Measurements from ENCODE around the gene ESRRA.

DNA sequence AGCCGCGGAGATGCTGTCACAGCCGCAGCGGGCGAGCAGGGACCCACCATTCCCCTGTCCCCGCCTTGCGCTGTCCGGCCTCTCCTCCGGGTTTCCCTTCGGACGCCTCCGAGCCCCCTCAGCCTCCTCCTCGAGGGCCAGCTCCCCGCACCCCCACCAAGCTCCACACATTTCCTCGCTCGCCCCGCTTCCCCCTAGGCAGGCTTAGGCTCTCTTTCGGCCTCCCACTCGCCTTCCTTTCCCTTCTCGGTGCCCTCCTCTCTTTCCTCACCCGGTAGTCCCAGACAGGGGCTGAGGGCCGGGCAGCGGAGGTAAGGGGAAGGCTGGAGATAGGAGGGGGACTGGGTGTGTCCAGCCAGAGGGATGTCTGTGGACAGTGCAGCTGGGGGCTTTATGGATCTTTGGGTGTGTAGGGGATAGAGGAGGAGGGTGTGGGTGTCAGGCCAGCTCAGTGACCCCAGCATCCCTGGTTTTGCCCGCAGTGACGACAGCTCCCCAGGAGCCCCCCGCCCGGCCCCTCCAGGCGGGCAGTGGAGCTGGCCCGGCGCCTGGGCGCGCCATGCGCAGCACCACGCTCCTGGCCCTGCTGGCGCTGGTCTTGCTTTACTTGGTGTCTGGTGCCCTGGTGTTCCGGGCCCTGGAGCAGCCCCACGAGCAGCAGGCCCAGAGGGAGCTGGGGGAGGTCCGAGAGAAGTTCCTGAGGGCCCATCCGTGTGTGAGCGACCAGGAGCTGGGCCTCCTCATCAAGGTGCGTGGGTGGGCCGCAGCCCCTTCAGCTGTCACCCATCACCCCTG lies 12.7 kb upstream of the ESRRA start:
- no peak for TF ChIP-seq CTCF (IDR thresholded peaks at IDR 0.05)
- no peak for TF ChIP-seq POLR2A (IDR thresholded peaks at IDR 0.05)

Data from Peyer's patch (tissue), 4 donors.